ENCODE measurements around the gene PLA2G1B.

PLA2G1B gene

DNA sequence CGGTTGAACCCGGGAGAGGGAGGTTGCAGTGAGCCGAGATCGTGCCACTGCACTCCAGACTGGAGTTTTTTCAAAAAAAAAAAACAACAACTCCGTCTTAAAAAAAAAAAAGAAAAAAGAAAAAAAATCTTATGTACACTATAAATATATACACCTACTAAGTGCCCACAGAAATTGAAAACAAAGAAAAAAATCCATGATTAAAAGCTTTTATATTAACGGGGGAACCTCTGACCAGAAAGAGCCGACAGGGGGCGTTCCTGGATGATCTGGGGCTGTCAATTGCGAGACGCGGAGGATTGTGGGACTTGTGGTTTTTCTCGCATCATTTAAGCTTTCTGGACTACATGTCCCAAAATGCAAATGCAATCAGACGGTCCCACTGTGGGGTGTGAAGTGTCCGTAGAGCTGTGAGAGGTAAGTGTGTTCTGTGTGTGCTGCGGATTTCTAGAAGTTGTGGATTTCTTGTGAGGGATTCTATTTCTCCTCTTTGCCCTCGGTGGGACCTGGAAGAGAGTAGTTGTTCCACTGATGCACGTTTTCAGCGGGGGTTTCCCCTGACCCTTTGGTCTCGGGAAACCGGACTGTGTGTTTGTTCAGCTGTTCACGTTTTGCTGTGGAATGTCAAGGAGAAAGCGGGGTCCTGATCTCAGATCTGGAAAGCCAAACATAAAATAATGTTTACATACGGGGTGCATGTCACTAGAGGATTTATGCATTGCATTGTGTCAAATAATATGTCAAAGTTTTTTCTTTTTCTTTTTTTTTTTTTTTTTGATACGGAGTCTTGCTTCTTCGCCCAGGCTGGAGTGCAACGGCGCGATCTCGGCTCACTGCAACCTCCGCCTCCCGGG, 25.4 kb downstream of the PLA2G1B start, which contains the start of gene SIRT4:
SIRT4 (plus strand) TSS at position 360 of the 854 bp plus-strand sequence. CDS start 1,241 bp downstream, outside the sequence.
- peak within 1 kb of the TSS; percentile 42 for H3K4me3 ChIP-seq (replicated peaks; ENCODE audit: insufficient read depth, low read length)
- TF ChIP-seq CTCF (IDR thresholded peaks at IDR 0.05; ENCODE audit: insufficient read depth, low read length) (peak; percentile 60), GABPA (IDR thresholded peaks at IDR 0.05; ENCODE audit: low read depth) (no peak; the same call in 1 of the 2 replicates)
- TF ChIP-seq, protein P1, sequence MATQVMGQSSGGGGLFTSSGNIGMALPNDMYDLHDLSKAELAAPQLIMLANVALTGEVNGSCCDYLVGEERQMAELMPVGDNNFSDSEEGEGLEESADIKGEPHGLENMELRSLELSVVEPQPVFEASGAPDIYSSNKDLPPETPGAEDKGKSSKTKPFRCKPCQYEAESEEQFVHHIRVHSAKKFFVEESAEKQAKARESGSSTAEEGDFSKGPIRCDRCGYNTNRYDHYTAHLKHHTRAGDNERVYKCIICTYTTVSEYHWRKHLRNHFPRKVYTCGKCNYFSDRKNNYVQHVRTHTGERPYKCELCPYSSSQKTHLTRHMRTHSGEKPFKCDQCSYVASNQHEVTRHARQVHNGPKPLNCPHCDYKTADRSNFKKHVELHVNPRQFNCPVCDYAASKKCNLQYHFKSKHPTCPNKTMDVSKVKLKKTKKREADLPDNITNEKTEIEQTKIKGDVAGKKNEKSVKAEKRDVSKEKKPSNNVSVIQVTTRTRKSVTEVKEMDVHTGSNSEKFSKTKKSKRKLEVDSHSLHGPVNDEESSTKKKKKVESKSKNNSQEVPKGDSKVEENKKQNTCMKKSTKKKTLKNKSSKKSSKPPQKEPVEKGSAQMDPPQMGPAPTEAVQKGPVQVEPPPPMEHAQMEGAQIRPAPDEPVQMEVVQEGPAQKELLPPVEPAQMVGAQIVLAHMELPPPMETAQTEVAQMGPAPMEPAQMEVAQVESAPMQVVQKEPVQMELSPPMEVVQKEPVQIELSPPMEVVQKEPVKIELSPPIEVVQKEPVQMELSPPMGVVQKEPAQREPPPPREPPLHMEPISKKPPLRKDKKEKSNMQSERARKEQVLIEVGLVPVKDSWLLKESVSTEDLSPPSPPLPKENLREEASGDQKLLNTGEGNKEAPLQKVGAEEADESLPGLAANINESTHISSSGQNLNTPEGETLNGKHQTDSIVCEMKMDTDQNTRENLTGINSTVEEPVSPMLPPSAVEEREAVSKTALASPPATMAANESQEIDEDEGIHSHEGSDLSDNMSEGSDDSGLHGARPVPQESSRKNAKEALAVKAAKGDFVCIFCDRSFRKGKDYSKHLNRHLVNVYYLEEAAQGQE (IDR thresholded peaks at IDR 0.05; ENCODE audit: insufficient replicate concordance, low read depth) = no peak
- no peaks in the 10 kb centered on the region for H3K27me3 ChIP-seq (ENCODE audit: insufficient read depth, poor library complexity, severe bottlenecking)
- H3K27ac ChIP-seq (replicated peaks) = peak within 1 kb of the TSS; percentile 50
- DNase-seq (ENCODE audit: low read depth in 1 of 2, low spot score in 1 of 2) = peak; percentile 88 to 93

DNA sequence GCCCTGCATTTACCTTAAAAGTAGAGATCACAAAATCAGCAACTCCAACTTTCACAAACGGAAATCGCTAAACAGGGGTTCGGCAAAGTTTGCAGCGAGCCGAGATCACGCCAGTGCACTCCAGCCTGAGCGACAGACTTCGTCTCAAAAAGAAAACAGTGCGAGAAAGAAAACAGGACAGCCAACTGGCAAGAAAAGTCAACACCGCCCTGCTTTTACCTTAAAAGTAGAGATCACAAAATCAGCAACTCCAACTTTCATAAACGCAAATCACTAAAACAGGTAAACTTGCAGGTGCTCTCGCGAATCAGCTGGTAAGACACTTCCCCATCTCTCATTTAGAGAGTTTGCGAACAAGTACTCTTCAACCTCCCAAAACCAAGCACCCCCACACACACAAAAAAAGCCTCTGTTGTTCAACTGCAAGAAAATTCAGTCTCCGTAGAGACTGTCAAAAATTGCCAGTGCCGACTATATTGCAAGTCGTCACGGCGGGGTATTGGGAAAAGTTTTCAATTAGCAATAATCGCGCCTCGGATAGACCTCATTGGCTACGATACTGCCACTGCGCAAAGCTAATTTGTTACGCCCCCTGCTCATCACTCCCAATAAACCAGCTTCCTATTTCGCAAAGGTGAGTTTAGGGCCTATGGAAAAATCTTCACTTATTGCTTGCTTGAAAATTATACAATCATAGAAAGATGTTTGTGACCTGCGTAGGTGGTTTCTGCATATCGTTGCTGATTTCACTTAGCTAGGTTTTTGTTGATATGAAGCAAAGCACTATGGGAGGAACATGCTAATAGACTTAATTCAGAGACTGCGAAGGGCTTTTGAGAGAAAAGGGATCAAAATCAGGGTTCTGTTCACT, 34.7 kb downstream of the PLA2G1B start, which contains the start of gene RNU4-1:
RNU4-1 (minus strand) TSS at position 577 of the 871 bp plus-strand sequence.
- Histone ChIP-seq H3K4me3 (replicated peaks; ENCODE audit: insufficient read depth, low read length) (peak within 1 kb of the TSS; percentile 40), H3K27ac (replicated peaks) (peak within 1 kb of the TSS; percentile 100), H3K27me3 (ENCODE audit: insufficient read depth, poor library complexity, severe bottlenecking) (no peaks in the 10 kb centered on the region)
- DNase-seq (ENCODE audit: low read depth in 1 of 2, low spot score in 1 of 2) = peak; percentile 76 to 92
- TF ChIP-seq CTCF (IDR thresholded peaks at IDR 0.05; ENCODE audit: insufficient read depth, low read length) = no peak
- TF ChIP-seq SPI1 (IDR thresholded peaks at IDR 0.05; ENCODE audit: borderline replicate concordance, low read depth) = peak; percentile 63
- TF ChIP-seq POLR2AphosphoS5 (IDR thresholded peaks at IDR 0.05; ENCODE audit: low read depth) = peak; percentile 99

- H3K27ac ChIP-seq (replicated peaks) = peak overlapping the region; percentile 100
- TF ChIP-seq SPI1 (IDR thresholded peaks at IDR 0.05; ENCODE audit: borderline replicate concordance, low read depth) (no peak), GABPA (IDR thresholded peaks at IDR 0.05; ENCODE audit: low read depth) (no peak), POLR2AphosphoS5 (IDR thresholded peaks at IDR 0.05; ENCODE audit: low read depth) (no peak), CTCF (IDR thresholded peaks at IDR 0.05; ENCODE audit: insufficient read depth, low read length) (no peak)
- TF ChIP-seq, protein P1 (IDR thresholded peaks at IDR 0.05; ENCODE audit: insufficient replicate concordance, low read depth) = no peak
- no peaks in the 10 kb centered on the region for H3K27me3 ChIP-seq (ENCODE audit: insufficient read depth, poor library complexity, severe bottlenecking)
- peak overlapping the region; percentile 40 for H3K4me3 ChIP-seq (replicated peaks; ENCODE audit: insufficient read depth, low read length)
- no peak for DNase-seq (ENCODE audit: low read depth in 1 of 2, low spot score in 1 of 2)
Measured at GRCh38 chr12:120292411-120292660, 35.2 kb downstream of the PLA2G1B start.
